ENCODE data around the gene MICU2.
"Not testable (repeated sequence)": the region's sequence is repeated elsewhere in the genome, so short reads cannot be mapped to it uniquely, and the experiment has no call there.

The MICU2 gene

GRCh38 chr13:21567714-21568113 lies 36.3 kb downstream of the MICU2 start:
- Histone ChIP-seq H3K9ac (ENCODE audit: insufficient read length, low read depth) (no peak overlapping the region), H3K36me3 (ENCODE audit: insufficient read depth, insufficient read length, low read length) (peaks cover 18% of the 10 kb centered on the region), H3K4me1 (ENCODE audit: insufficient read depth, insufficient read length) (no peaks in the 10 kb centered on the region), H3K4me3 (ENCODE audit: insufficient read length, low read depth) (no peak overlapping the region), H3K27me3 (ENCODE audit: insufficient read depth, insufficient read length) (no peaks in the 10 kb centered on the region), H3K9me3 (ENCODE audit: insufficient read depth, low read length) (no peaks in the 10 kb centered on the region)
- TF ChIP-seq YY1 (IDR thresholded peaks at IDR 0.05; ENCODE audit: insufficient read depth, insufficient read length) (no peak), SUZ12 (IDR thresholded peaks at IDR 0.05; ENCODE audit: extremely low read depth, insufficient read depth, insufficient read length) (no peak), ZNF274 (IDR thresholded peaks at IDR 0.05; ENCODE audit: low read depth, low read length) (no peak)
- DNase-seq (ENCODE audit: low read depth, low spot score): no peak

- peaks cover 7% of the 10 kb centered on the region for H3K36me3 ChIP-seq (ENCODE audit: insufficient read depth, insufficient read length, low read length)
- no peaks in the 10 kb centered on the region for H3K9me3 ChIP-seq (ENCODE audit: insufficient read depth, low read length)
- TF ChIP-seq ZNF274 (IDR thresholded peaks at IDR 0.05; ENCODE audit: low read depth, low read length) (no peak), SUZ12 (IDR thresholded peaks at IDR 0.05; ENCODE audit: extremely low read depth, insufficient read depth, insufficient read length) (no peak), YY1 (IDR thresholded peaks at IDR 0.05; ENCODE audit: insufficient read depth, insufficient read length) (no peak)
- peak; percentile 3 for DNase-seq (ENCODE audit: low read depth, low spot score)
- no peaks in the 10 kb centered on the region for H3K27me3 ChIP-seq (ENCODE audit: insufficient read depth, insufficient read length)
- H3K4me3 ChIP-seq (ENCODE audit: insufficient read length, low read depth): no peak overlapping the region
- H3K4me1 ChIP-seq (ENCODE audit: insufficient read depth, insufficient read length): no peaks in the 10 kb centered on the region
- H3K9ac ChIP-seq (ENCODE audit: insufficient read length, low read depth): no peak overlapping the region
Measured at GRCh38 chr13:21557995-21558394, 46.0 kb downstream of the MICU2 start.

GRCh38 chr13:21556051-21556450 lies 47.9 kb downstream of the MICU2 start:
- Histone ChIP-seq H3K4me1 (ENCODE audit: insufficient read depth, insufficient read length) (no peaks in the 10 kb centered on the region), H3K27me3 (ENCODE audit: insufficient read depth, insufficient read length) (no peaks in the 10 kb centered on the region), H3K4me3 (ENCODE audit: insufficient read length, low read depth) (no peak overlapping the region), H3K9me3 (ENCODE audit: insufficient read depth, low read length) (no peaks in the 10 kb centered on the region), H3K9ac (ENCODE audit: insufficient read length, low read depth) (no peak overlapping the region), H3K36me3 (ENCODE audit: insufficient read depth, insufficient read length, low read length) (peaks cover 7% of the 10 kb centered on the region)
- DNase-seq (ENCODE audit: low read depth, low spot score): no peak
- TF ChIP-seq YY1 (IDR thresholded peaks at IDR 0.05; ENCODE audit: insufficient read depth, insufficient read length) (no peak), ZNF274 (IDR thresholded peaks at IDR 0.05; ENCODE audit: low read depth, low read length) (no peak), SUZ12 (IDR thresholded peaks at IDR 0.05; ENCODE audit: extremely low read depth, insufficient read depth, insufficient read length) (no peak)

GRCh38 chr13:21553261-21553660 lies 50.7 kb downstream of the MICU2 start:
- H3K27me3 ChIP-seq (ENCODE audit: insufficient read depth, insufficient read length): not testable (repeated sequence)

GRCh38 chr13:21550918-21551317 lies 53.1 kb downstream of the MICU2 start:
- Histone ChIP-seq H3K27me3 (ENCODE audit: insufficient read depth, insufficient read length) (no peaks in the 10 kb centered on the region), H3K9ac (ENCODE audit: insufficient read length, low read depth) (no peak overlapping the region), H3K36me3 (ENCODE audit: insufficient read depth, insufficient read length, low read length) (no peaks in the 10 kb centered on the region), H3K4me1 (ENCODE audit: insufficient read depth, insufficient read length) (no peaks in the 10 kb centered on the region), H3K9me3 (ENCODE audit: insufficient read depth, low read length) (no peaks in the 10 kb centered on the region), H3K4me3 (ENCODE audit: insufficient read length, low read depth) (no peak overlapping the region)
- no peak for DNase-seq (ENCODE audit: low read depth, low spot score)
- no peak for TF ChIP-seq YY1 (IDR thresholded peaks at IDR 0.05; ENCODE audit: insufficient read depth, insufficient read length)
- no peak for TF ChIP-seq SUZ12 (IDR thresholded peaks at IDR 0.05; ENCODE audit: extremely low read depth, insufficient read depth, insufficient read length)

More at GRCh38 chr13:21553261-21553660, 50.7 kb downstream of the MICU2 start:
- H3K4me1 ChIP-seq (ENCODE audit: insufficient read depth, insufficient read length); H3K9ac ChIP-seq (ENCODE audit: insufficient read length, low read depth); H3K4me3 ChIP-seq (ENCODE audit: insufficient read length, low read depth); DNase-seq (ENCODE audit: low read depth, low spot score); H3K36me3 ChIP-seq (ENCODE audit: insufficient read depth, insufficient read length, low read length); H3K9me3 ChIP-seq (ENCODE audit: insufficient read depth, low read length): not testable (repeated sequence)

- Histone ChIP-seq H3K27me3 (ENCODE audit: insufficient read depth, insufficient read length) (no peaks in the 10 kb centered on the region), H3K9ac (ENCODE audit: insufficient read length, low read depth) (no peak overlapping the region), H3K4me3 (ENCODE audit: insufficient read length, low read depth) (no peak overlapping the region), H3K4me1 (ENCODE audit: insufficient read depth, insufficient read length) (no peaks in the 10 kb centered on the region), H3K36me3 (ENCODE audit: insufficient read depth, insufficient read length, low read length) (no peaks in the 10 kb centered on the region), H3K9me3 (ENCODE audit: insufficient read depth, low read length) (no peaks in the 10 kb centered on the region)
- no peak for DNase-seq (ENCODE audit: low read depth, low spot score)
- TF ChIP-seq SUZ12 (IDR thresholded peaks at IDR 0.05; ENCODE audit: extremely low read depth, insufficient read depth, insufficient read length) (no peak), YY1 (IDR thresholded peaks at IDR 0.05; ENCODE audit: insufficient read depth, insufficient read length) (no peak), ZNF274 (IDR thresholded peaks at IDR 0.05; ENCODE audit: low read depth, low read length) (no peak)
Measured at GRCh38 chr13:21549633-21550032, 54.3 kb downstream of the MICU2 start.

- Histone ChIP-seq H3K27me3 (ENCODE audit: insufficient read depth, insufficient read length) (no peaks in the 10 kb centered on the region), H3K4me3 (ENCODE audit: insufficient read length, low read depth) (no peak overlapping the region), H3K9me3 (ENCODE audit: insufficient read depth, low read length) (no peaks in the 10 kb centered on the region), H3K36me3 (ENCODE audit: insufficient read depth, insufficient read length, low read length) (no peaks in the 10 kb centered on the region), H3K9ac (ENCODE audit: insufficient read length, low read depth) (no peak overlapping the region), H3K4me1 (ENCODE audit: insufficient read depth, insufficient read length) (no peaks in the 10 kb centered on the region)
- TF ChIP-seq SUZ12 (IDR thresholded peaks at IDR 0.05; ENCODE audit: extremely low read depth, insufficient read depth, insufficient read length): no peak
- no peak for TF ChIP-seq ZNF274 (IDR thresholded peaks at IDR 0.05; ENCODE audit: low read depth, low read length)
- no peak for TF ChIP-seq YY1 (IDR thresholded peaks at IDR 0.05; ENCODE audit: insufficient read depth, insufficient read length)
- no peak for DNase-seq (ENCODE audit: low read depth, low spot score)
Measured at GRCh38 chr13:21548577-21548976, 55.4 kb downstream of the MICU2 start.

GRCh38 chr13:21546372-21546771 lies 57.6 kb downstream of the MICU2 start:
- no peaks in the 10 kb centered on the region for H3K36me3 ChIP-seq (ENCODE audit: insufficient read depth, insufficient read length, low read length)
- no peaks in the 10 kb centered on the region for H3K9me3 ChIP-seq (ENCODE audit: insufficient read depth, low read length)
- no peak for TF ChIP-seq YY1 (IDR thresholded peaks at IDR 0.05; ENCODE audit: insufficient read depth, insufficient read length)
- TF ChIP-seq SUZ12 (IDR thresholded peaks at IDR 0.05; ENCODE audit: extremely low read depth, insufficient read depth, insufficient read length): no peak
- TF ChIP-seq ZNF274 (IDR thresholded peaks at IDR 0.05; ENCODE audit: low read depth, low read length): no peak
- H3K27me3 ChIP-seq (ENCODE audit: insufficient read depth, insufficient read length): no peaks in the 10 kb centered on the region
- H3K4me3 ChIP-seq (ENCODE audit: insufficient read length, low read depth): no peak overlapping the region
- no peak for DNase-seq (ENCODE audit: low read depth, low spot score)
- H3K4me1 ChIP-seq (ENCODE audit: insufficient read depth, insufficient read length): no peaks in the 10 kb centered on the region
- no peak overlapping the region for H3K9ac ChIP-seq (ENCODE audit: insufficient read length, low read depth)

Data from NT2/D1 (cell line).